HG03280 (cell line): Measurements from ENCODE around the gene RAI1.

Experiments used
- ATAC-seq: cut with Tn5 transposase; IDR thresholded peaks from one replicate; pipeline ENCODE4 v1.9.1; 2021; ENCODE audit warnings: mild to moderate bottlenecking, moderate library complexity; ENCODE audit not compliant: unreplicated experiment

The RAI1 gene

DNA sequence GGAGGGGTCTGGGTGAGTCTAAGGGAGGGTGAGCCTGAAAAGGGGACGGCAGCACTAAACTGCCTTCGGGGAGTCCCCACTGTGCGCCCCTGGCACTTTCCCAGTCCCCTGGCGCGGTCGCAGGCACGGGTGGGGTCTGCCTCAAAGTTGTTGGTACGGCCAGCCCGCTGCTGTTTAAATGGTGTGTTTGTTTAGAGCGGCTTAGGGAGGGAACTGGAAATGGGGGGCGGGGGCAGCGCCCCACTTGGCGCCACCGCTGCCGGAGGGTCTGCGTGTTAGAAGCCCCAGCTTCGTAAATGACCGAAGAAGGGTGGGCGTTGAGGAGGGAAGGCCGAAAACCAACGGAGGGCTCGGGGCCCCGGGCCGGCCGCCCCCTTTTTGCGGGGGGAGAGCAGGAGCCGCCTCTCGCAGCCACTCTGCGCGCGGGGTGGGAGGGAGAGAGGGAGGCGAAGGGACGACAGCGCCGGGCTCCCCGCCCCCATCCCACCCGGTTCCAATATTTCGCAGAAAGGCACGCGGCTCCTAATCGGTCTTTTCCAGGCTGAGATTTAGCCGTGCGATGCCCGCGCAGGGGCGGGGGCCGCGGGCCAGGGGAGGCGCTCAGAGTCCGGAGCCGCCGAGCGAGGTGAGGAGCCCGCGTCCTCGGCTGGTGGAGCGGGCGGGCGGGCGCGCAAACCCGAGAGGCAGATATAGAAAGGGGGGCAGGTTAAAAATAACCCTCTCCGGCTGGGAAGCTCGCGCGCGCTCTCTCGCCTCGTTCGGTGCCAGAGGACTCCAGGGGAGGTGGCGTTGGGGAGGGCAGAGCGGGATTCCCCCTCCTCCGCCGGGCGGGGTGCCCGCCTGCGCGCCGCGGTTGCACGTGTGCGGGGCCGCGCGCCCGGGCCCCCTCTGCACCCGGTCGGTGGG lies 100.6 kb downstream of the RAI1 start:
- no peak for ATAC-seq

DNA sequence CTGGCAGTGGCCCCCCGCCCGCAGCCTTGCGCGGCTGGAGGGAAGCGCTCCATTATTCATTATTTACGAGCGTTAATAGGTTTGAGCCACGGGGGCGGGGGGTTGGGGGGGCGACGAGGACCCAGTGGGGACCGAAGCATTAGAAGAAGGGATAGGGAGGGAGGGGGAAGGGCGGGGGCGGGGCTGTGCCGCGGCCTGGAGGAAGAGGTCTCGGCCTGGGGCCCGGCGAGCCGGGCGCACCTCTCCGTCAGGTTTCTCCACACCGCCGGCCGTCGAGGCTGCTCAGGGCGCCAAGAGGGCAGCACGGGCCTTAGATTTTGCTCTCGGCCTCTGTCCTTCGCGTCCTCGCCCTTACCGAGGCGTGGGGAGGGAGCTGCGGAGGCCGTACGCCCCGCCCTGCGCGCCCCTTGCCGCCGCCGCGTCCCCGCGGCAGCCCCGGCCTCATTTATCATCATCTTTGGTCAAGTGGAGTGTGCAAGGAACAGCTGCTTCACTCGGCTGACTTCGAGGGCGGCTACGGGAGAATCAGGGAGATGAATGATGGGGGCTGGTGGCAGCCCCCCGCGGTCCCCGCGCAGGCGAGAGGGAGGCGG lies 101.4 kb downstream of the RAI1 start:
- ATAC-seq = peak; percentile 20

DNA sequence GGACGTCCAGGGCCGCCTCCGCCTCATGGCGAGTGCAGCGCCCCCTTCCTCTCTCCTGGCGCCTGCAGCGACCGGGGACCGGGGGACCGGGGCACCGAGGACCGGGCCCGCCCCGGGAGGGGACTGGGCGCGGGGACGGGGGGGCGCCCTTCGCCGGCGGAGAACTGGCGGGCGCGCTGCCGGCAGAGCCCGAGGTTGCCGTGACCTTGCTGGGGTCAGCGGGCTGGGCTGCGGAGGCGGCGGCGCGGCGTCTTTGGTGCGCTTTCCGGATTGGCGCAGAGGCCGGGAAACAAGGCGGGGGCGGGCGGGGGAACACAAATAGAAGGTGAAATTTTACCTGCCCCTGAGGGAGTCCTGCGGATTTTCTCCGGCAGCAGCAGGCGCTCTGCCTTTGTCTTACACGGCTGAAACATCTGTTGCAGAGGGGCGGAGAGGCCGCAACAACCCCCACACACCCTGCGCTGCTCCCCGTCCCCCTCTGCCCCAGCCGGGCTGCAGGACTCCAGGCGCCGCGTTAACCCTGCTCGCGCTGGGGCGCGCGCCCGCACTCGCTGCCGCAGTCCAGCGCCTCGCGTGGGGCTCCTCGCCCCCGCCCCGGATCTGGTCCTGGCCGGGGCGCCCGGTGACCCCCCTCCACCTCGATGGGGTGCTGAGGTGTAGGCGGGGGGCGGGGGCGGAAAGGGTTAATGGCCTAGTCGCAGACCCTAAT lies 102.0 kb downstream of the RAI1 start:
- peak; percentile 40 for ATAC-seq

DNA sequence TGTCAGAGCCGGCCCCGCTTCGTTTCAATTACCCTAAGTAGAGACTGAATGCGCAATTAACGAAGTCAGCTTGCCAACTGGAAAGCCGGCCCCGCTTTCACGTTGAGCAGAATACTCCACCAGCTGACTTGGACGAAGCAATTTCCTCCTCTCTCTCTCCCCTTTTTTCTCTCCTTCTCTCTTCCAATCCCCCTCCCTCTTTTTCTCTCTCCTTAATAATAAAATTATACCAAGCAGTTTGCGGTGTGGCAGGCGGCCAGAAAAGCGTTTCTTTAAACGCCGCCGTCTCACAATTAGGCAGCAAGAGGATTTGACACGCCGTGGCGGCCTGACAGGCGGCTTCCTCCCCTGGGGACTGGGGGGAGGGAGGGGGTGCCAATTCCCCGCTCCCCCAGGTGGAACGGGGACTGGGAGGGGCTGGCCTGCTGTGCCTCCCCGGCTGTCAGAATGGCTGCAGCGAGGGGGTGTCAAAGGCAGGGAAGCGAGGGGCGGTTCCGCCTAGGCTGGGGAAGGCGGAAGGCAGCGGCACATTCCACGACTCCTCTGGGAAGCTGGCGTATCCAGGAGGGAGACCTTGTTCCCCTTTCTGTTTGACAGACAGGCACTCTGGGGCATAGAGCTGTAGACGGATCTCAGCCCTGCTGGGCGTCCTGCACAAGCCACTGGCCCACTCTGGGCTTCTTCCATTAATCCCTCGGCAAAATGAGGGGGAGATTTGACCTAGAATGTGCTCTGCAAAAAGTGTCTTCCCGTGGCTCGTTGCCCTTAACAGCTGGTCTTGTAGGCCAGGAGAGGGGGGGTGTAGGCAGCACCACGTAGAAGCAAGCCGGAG lies 102.8 kb downstream of the RAI1 start:
- ATAC-seq = no peak

DNA sequence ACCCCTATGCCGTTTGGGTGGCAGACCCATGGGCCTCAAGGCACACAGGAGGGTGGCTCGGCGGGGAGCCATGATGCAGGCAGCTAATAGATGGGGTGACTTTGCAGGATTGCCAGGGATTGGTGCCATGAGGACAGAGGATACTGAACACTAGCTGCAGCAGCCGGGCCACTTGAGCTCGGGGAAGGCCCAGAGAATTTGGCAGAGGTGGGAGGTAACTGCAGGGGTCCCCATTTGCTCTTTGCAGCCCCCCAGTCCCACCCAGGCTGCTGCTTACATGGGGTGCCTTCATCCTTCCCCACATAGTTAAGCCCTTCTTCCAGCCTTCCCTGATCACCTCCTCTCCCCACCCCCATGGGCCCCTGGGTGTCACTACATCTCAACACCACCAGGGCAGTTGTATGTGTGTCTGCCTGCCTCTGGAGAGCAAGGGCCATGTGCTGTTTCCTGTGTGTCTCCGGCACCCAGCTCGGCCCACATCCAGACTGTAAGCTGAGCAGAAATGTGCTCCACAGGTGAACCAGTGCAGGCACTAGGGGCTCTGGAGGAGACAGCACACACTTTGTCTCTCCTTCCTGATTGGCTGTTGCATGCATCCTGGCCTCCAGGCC lies 103.5 kb downstream of the RAI1 start:
- no peak for ATAC-seq

DNA sequence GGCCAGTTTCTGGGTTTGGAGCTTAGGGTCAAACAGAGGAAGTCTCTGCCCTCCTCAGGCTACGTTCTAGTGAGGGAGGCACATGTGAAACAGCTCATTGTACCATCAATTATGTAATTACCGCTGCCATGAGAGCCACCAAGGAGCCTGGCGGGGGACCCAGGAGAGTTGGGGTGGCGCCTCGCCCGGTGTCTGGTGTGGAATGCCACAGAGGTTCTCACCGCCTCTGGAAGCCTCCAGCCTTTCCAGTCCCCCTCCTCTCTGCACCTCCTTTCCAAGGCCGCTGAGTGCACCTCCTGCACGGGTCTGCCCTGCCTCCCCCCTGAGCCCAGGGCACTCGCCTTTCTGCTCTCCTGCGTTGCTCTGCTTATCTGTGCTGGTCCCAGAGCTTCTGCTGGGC lies 104.1 kb downstream of the RAI1 start:
- no peak for ATAC-seq

DNA sequence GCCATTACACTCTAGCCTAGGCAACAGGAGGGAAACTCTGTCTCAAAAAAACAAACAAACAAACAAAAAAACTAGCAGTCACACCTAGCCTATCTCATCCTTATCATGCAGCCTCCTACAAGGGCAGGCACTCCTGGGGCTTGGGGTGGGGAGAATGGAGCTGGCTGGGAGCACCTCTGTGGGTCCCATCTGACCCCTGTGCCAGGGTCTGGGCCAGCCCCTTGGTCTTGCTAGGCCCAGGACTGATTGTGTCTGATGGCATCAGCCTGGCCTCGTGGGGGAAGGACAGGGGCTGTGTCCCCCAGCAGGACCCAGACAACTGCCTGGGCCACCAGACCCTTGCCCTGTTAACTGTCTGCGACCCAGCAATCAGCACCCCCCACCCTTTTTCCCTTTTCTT lies 105.7 kb downstream of the RAI1 start:
- no peak for ATAC-seq

DNA sequence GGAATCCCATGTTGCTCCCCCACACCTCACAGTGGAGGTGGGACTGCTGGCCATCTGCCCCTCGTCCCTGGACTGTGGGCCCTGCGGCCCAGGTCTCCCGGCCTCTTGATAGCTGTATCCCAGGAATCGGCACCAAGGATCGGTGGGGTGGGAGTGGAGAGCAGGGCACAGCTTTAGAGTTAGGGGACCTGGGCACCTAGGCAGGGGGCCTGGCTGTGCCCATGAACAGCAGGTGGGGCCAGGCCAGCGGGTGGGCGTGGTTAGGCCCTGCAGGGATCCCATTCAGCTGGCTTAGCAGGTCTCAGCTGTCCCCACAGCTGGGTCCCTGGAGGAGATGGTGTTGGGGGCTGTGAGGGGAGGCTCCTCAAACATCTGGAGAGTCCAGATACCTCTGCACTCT lies 106.3 kb downstream of the RAI1 start:
- no peak for ATAC-seq

DNA sequence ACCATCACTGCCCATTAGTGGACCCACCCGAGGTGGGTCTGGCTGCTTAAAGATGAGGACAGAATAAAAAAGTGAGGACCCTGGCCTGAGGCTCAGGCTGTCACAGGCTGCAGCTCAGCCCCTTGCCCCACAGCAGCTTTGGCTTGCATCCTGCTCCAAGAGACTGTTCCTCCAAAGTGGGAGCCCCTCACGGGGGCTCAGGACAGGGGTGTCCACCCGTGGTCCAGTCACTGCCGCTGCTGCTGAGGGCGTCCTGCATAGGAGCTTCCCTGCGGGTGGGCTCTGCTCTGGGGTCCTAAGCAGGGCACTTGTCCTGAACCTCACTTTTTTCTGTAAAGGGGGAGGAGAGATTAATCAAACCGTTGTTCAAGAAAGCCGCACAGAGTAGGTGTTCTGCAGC lies 107.7 kb downstream of the RAI1 start:
- no peak for ATAC-seq

DNA sequence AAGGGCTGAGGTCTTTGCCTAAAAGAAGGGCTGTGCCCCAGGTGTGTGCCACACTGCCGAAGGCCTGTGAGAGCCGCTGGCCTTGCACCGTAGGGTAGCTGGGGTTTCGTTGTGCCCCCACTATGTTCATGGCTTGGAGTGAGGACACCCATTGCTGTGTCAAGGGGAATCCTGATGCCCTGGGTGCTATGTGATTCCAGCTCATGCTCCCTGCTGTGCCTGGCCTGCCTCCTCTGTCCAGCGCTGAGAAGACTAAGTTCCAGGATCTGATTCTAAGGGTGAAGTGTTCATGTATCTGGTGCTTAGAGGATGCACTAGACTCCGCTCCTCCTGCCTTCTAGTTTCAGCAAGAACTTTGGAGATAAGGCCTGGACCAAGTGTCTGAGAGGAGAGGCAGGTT lies 108.2 kb downstream of the RAI1 start:
- no peak for ATAC-seq

DNA sequence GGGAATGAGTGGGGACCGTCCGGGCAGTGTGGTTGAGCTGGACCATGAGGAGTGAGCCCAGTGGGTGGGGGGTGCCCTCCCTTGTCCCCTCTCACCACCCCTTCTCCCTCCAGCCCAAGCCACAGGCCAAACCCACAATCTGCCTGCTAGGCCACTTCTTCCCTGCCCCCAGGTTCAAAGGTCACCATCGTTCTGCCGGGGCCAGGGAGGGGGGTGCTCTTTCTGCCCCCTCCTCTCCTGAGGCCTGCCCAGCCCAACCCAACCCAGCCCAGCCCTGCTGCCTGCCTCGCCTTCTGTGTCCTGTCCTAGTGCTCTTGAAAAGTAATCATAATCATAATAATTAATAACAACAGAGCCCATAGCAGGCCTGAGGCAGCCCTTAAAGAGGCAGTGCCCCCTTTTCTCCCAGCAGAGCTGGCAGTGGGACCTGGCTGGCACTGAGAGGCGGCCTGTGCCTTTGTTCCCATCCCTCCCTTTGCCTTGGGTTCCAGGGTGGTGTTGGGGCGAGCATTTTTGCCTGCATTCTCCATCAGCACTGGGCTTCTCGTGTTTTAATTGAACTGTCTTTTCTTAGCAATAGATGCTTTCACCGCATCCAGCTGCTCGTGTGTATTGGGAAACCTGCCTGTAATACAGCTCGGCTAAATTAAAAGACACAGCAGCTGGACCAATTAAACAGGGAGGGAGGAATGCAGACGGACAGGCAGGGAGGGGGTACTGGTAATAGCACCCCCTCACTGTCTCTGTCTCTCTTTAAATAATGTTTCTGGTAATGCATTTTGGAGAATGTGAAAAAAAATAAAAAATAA lies 108.8 kb downstream of the RAI1 start:
- ATAC-seq = no peak

DNA sequence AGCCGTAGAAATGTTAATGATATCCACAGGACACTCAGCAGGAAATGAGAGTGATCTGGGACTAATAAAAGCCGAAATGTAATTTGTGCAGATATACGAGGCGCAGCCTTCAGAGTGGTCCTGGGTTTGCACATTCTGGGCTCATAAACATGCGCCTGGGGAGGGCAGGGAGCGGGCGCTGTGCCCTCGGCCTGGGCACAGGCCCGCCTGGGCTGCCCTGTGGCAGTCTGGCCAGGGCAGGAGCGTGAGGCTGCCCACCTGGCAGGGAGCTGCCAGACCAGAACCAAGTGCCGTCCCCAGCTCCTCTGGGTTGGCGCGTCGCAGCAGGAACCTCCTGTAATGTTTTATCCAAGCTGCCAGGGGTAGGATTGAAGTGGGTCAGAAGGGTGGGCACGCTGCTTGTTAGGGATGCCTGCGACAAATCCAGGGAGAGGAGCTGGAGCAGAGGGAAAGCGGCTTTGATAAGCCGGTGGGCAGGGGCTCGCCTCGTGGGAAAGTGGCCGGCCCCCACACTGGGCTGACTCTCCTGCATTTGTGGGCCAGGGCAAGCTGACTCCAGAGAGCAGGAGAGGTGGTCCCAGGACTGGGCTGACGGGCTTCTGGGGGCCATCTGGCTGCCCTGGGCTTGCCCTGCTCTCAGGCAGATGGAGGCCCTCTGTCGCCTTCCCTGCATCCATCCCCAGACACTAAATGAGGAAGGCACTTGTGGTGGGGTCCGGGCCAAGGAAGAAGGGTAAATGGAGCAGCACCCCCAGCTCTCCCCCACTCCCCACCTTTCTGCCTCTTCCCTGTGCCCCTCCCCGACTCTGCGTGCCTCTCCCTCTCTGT lies 109.6 kb downstream of the RAI1 start:
- ATAC-seq = no peak

DNA sequence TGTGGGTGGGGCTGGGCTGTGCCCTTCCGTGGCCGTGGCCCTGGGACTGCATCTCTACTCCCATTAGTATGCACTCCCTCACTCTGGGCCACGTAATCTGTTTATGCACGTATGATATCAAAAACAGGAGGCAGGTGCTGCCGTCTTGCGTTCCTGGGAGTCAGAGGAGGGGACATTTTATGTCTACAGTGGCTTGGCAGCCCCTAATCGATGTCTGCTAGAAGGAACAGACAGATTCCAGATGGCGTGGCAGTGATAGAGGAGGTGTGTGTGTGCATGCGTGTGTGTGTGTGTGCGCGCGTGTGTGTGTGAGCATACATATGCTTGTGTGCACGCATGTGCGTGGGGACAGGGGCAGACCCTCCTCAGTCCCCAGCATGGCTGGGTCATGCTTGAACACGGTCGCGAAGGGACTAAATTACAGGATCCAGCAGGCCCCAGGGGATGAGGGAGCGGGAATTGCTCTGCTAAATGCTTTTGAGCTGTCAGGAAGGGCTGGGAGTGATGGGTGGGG lies 110.8 kb downstream of the RAI1 start:
- no peak for ATAC-seq

DNA sequence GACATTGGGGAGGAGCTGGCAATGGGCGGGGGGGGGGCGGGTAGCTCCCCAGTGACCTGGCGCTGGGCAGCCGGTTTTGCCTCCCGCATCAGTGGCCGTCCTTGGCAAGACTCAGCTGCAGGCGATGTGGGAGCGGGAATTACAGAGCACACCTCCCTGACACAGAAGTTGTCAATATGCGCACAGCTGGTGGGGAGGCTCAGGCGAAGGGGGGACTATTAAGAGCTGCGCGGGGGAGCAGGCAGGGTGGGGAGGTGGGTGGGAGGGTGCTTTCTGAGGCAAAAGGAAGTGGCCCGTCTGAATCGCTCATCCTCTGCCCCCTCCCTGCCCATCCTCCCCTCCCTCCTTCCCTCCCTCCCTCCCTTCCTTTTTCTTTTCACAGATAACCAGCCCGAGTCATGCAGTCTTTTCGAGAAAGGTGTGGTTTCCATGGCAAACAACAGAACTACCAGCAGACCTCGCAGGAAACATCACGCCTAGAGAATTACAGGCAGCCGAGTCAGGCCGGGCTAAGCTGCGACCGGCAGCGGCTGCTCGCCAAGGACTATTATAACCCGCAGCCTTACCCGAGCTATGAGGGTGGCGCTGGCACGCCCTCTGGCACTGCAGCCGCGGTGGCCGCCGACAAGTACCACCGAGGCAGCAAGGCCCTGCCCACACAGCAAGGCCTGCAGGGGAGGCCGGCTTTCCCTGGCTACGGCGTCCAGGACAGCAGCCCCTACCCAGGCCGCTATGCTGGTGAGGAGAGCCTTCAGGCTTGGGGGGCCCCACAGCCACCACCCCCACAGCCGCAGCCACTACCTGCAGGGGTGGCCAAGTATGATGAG lies 111.5 kb downstream of the RAI1 start:
- ATAC-seq = no peak

DNA sequence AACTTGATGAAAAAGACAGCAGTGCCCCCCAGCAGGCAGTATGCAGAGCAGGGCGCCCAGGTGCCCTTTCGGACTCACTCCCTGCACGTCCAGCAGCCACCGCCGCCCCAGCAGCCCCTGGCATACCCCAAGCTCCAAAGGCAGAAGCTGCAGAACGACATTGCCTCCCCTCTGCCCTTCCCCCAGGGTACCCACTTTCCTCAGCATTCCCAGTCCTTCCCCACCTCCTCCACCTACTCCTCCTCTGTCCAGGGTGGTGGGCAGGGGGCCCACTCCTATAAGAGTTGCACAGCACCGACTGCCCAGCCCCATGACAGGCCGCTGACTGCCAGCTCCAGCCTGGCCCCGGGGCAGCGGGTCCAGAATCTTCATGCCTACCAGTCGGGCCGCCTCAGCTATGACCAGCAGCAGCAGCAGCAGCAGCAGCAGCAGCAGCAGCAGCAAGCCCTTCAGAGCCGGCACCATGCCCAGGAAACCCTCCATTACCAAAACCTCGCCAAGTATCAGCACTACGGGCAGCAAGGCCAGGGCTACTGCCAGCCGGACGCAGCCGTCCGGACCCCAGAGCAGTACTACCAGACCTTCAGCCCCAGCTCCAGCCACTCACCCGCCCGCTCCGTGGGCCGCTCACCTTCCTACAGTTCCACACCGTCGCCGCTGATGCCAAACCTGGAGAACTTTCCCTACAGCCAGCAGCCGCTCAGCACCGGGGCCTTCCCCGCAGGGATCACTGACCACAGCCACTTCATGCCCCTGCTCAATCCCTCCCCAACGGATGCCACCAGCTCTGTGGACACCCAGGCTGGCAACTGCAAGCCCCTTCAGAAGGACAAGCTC lies 112.3 kb downstream of the RAI1 start:
- no peak for ATAC-seq

DNA sequence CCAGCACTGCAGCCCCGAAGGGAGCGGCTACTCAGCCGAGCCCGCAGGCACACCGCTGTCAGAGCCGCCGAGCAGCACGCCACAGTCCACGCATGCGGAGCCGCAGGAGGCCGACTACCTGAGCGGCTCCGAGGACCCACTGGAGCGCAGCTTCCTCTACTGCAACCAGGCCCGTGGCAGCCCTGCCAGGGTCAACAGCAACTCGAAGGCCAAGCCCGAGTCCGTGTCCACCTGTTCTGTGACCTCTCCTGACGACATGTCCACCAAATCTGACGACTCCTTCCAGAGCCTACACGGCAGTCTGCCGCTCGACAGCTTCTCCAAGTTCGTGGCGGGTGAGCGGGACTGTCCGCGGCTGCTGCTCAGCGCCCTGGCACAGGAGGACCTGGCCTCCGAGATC lies 113.1 kb downstream of the RAI1 start:
- no peak for ATAC-seq

DNA sequence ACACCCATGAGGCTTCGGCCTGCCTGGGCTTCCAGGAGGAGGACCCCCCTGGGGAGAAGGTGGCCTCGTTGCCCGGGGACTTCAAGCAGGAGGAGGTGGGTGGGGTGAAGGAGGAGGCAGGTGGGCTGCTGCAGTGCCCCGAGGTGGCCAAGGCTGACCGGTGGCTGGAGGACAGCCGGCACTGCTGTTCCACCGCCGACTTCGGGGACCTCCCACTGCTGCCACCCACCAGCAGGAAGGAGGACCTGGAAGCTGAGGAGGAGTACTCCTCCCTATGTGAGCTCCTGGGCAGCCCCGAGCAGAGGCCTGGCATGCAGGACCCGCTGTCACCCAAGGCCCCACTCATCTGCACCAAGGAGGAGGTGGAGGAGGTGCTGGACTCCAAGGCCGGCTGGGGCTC lies 114.0 kb downstream of the RAI1 start:
- ATAC-seq = no peak
